ENCODE data around the gene PRR23E. TPM values are rescaled to one million over a fixed set of nuclear protein-coding genes. Genes with fewer than 3 reads are reported as not detected.

PRR23E gene
- total RNA-seq, 2 donors from 2014 or later: not detected

- H3K9me3 ChIP-seq: no peaks in the 10 kb centered on the region
- no peak for DNase-seq
Measured at GRCh38 chr3:127173516-127174166, 19.3 kb upstream of the PRR23E start.

DNA sequence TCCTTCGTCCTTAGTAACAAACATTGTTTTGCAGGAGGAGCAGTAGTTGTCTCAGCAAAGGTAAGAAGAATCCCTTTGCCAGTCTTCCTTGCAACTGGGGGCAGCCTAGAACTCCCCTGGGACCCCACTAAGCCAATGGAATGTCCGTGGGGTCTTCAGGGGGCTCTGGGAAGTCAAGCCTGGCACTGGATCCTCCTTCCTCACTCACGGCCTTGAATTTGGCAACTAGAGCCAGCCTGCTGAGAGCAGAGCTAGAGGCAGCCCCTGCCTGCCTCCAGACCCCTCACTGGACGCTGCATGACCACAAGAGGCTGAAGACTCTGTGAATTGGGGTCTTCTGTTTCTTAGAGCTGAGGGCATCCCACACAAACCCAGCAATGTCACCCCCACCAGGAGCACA, 18.6 kb upstream of the PRR23E start:
- peaks cover 0 to 8% of the 10 kb centered on the region in 2 donors for H3K27me3 ChIP-seq
- no peak for TF ChIP-seq POLR2A (IDR thresholded peaks at IDR 0.05)
- TF ChIP-seq, protein P1, sequence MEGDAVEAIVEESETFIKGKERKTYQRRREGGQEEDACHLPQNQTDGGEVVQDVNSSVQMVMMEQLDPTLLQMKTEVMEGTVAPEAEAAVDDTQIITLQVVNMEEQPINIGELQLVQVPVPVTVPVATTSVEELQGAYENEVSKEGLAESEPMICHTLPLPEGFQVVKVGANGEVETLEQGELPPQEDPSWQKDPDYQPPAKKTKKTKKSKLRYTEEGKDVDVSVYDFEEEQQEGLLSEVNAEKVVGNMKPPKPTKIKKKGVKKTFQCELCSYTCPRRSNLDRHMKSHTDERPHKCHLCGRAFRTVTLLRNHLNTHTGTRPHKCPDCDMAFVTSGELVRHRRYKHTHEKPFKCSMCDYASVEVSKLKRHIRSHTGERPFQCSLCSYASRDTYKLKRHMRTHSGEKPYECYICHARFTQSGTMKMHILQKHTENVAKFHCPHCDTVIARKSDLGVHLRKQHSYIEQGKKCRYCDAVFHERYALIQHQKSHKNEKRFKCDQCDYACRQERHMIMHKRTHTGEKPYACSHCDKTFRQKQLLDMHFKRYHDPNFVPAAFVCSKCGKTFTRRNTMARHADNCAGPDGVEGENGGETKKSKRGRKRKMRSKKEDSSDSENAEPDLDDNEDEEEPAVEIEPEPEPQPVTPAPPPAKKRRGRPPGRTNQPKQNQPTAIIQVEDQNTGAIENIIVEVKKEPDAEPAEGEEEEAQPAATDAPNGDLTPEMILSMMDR (IDR thresholded peaks at IDR 0.05): no peak
- no peak overlapping the region for H3K27ac ChIP-seq
- DNase-seq (no peak), ATAC-seq (no peak)
- no peaks in the 10 kb centered on the region for H3K36me3 ChIP-seq (replicated peaks in 1 of 2; ENCODE audit: insufficient read depth in 1 of 2, low read depth in 2 of 2)
- WGBS, 2 donors: 41 to 67% methylated on average over 1 to 4 of the region's 4 CpGs
- no peaks in the 10 kb centered on the region for H3K9me3 ChIP-seq
- intact Hi-C loops (cut with DNase I): no loop called here
- H3K4me3 ChIP-seq: no peak overlapping the region
- no peaks in the 10 kb centered on the region for H3K4me1 ChIP-seq

More at GRCh38 chr3:127173516-127174166, 19.3 kb upstream of the PRR23E start:
- TF ChIP-seq, protein P1 (IDR thresholded peaks at IDR 0.05): no peak
- no peak for TF ChIP-seq POLR2A (IDR thresholded peaks at IDR 0.05)
- H3K27me3 ChIP-seq: peaks cover 0 to 8% of the 10 kb centered on the region in 2 donors
- H3K4me3 ChIP-seq: no peak overlapping the region
- WGBS, 2 donors: 63 to 86% methylated on average over 1 to 5 of the region's 5 CpGs
- no peaks in the 10 kb centered on the region for H3K36me3 ChIP-seq (replicated peaks in 1 of 2; ENCODE audit: insufficient read depth in 1 of 2, low read depth in 2 of 2)
- H3K4me1 ChIP-seq: no peaks in the 10 kb centered on the region
- no peak for ATAC-seq
- intact Hi-C loops (cut with DNase I): no loop called here
- H3K27ac ChIP-seq: no peak overlapping the region

DNA sequence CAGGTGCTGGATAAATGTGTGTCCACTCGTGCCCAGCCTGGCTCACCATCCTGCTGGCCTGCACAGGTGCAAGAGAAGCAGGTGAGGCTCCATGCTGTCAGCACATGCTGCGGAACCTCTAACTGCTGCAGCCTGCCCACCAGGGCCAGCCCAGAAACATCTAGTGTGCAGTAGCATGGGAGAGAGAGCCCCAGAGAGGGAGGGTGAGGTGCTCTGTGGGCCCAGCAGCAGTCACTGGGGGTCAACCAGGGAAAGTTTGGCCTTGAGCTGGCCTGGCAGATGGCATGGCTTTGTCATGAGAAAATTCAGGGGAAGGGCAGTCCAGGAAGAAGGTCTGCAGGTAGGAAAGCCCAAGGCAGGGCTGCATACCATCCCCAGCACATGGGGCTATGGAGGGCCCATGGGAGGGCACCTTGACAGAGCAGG, 18.2 kb upstream of the PRR23E start:
- intact Hi-C loops (cut with DNase I): no loop called here
- H3K27me3 ChIP-seq: peaks cover 0 to 8% of the 10 kb centered on the region in 2 donors
- WGBS, 2 donors: 63% methylated on average over 2 of the region's 2 CpGs; no CpG with 5 or more reads in 1 of the 2 donors
- H3K4me3 ChIP-seq: no peak overlapping the region
- TF ChIP-seq, protein P1 (IDR thresholded peaks at IDR 0.05): no peak
- no peak for TF ChIP-seq POLR2A (IDR thresholded peaks at IDR 0.05)
- no peak for DNase-seq
- H3K4me1 ChIP-seq: no peaks in the 10 kb centered on the region
- no peak for ATAC-seq
- no peaks in the 10 kb centered on the region for H3K36me3 ChIP-seq (replicated peaks in 1 of 2; ENCODE audit: insufficient read depth in 1 of 2, low read depth in 2 of 2)
- no peak overlapping the region for H3K27ac ChIP-seq
- no peaks in the 10 kb centered on the region for H3K9me3 ChIP-seq

DNA sequence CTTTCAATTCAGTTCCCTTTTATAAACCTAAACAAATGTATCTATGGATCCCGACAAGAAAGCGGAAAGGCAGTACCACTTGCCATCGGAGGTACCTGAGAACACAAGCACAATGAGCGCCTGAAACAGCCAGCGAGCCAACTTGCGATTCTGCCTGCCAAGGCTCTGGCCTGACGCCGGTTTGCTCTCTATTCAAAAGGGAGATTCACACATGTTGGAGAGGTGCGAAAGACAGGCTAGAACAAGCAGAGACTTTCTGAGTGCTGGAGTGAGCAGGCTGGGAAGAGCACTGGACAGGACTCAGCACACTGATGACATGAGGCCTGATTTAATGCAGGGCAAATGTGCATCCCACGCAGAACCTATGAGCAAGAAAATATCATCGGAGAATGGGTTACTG, 17.7 kb upstream of the PRR23E start:
- Histone ChIP-seq H3K9me3 (no peaks in the 10 kb centered on the region), H3K27ac (no peak overlapping the region), H3K4me1 (no peaks in the 10 kb centered on the region), H3K27me3 (peaks cover 0 to 8% of the 10 kb centered on the region in 2 donors), H3K4me3 (no peak overlapping the region), H3K36me3 (replicated peaks in 1 of 2; ENCODE audit: insufficient read depth in 1 of 2, low read depth in 2 of 2) (no peaks in the 10 kb centered on the region)
- TF ChIP-seq POLR2A (IDR thresholded peaks at IDR 0.05): no peak
- TF ChIP-seq, protein P1 (IDR thresholded peaks at IDR 0.05): no peak
- intact Hi-C loops (cut with DNase I): no loop called here
- 82 to 86% methylated on average over 11 of the region's 11 CpGs for WGBS, 2 donors
- DNase-seq: no peak
- ATAC-seq: no peak

GRCh38 chr3:127177226-127177625, 15.7 kb upstream of the PRR23E start:
- Histone ChIP-seq H3K27ac (no peak overlapping the region), H3K27me3 (peaks cover 0 to 8% of the 10 kb centered on the region in 2 donors), H3K4me3 (no peak overlapping the region), H3K4me1 (no peaks in the 10 kb centered on the region), H3K9me3 (no peaks in the 10 kb centered on the region), H3K36me3 (replicated peaks in 1 of 2; ENCODE audit: insufficient read depth in 1 of 2, low read depth in 2 of 2) (no peaks in the 10 kb centered on the region)
- WGBS, 2 donors: 38 to 60% methylated on average over 1 of the region's 1 CpG
- TF ChIP-seq, protein P1 (IDR thresholded peaks at IDR 0.05): peak in 4 of 7 experiments; percentile 11 to 44 (median 28)
- no peak for TF ChIP-seq POLR2A (IDR thresholded peaks at IDR 0.05)
- intact Hi-C loops (cut with DNase I): no loop called here
- DNase-seq (peak in 1 of 4 donors; percentile 23), ATAC-seq (no peak)
